HepG2 (cell line): ENCODE results near the gene ZNF174. TPM values are rescaled to one million over a fixed set of nuclear protein-coding genes. Genes with fewer than 3 reads are reported as not detected.
A peak's percentile ranks its signal among the peaks of the same experiment; 100 is the strongest.

Source experiments
- ATAC-seq: fragments of 200-7000 bp; cut with Tn5 transposase; 3 replicates; pipeline ENCODE4 v1.9.1; 2020; ENCODE audit warnings: mild to moderate bottlenecking, moderate library complexity
- BruUV-seq: library from RNA; stranded (reverse); fragments of 400-500 nt; replicated peaks from 2 replicates; lab custom pipeline; 2021; lab: Mats Ljungman, UMichigan
- CTCF ChIA-PET: fragments of 300-600 bp; formaldehyde crosslinking; extraction: SDS; loops from one replicate; lab custom pipeline; 2021; ENCODE audit warnings: low total read pairs, inconsistent platforms, low intra/inter-chr PET ratio; lab: Yijun Ruan, JAX
- POLR2A ChIA-PET: fragments of 350-600 bp; sonication (Branson Sonifier 250); formaldehyde crosslinking; loops from one replicate; lab custom pipeline; 2020; ENCODE audit warnings: antibody characterized with exemption, inconsistent platforms; lab: Yijun Ruan, JAX
- DNase-seq: peaks from one replicate; pipeline ENCODE4 v3.0.0-alpha.2; 2015; ENCODE audit warnings: low spot score
- FAIRE-seq: peaks from 3 replicates; lab custom pipeline; 2011; peaks lifted over from hg19 to GRCh38; lab: Jason Lieb, UNC
- H2AFZ ChIP-seq: one replicate; pipeline ENCODE4 v1.6.1; 2011; ENCODE audit warnings: low read length, inconsistent platforms
- H3K27ac ChIP-seq: fragments of 300-600 bp; 3 replicates; pipeline ENCODE4 v1.8.0; 2011; ENCODE audit warnings: mixed run types, mild to moderate bottlenecking, mixed read lengths, low read length, inconsistent platforms; ENCODE audit not compliant: insufficient read depth; ENCODE audit errors: extremely low read length
- H3K27me3 ChIP-seq, 2 experiments: fragments of 200-600 bp in 1 of 2; 2 replicates in 1 of 2; 3 replicates in 1 of 2; pipeline versions ENCODE4 v1.6.0 to v1.8.0; 2011; ENCODE audit warnings: low read length in 2 of 2, mild to moderate bottlenecking in 2 of 2, moderate library complexity in 2 of 2, inconsistent platforms in 1 of 2; ENCODE audit not compliant: insufficient read depth in 2 of 2, control insufficient read depth in 1 of 2
- H3K36me3 ChIP-seq, 2 experiments: fragments of 200-600 bp in 1 of 2; replicated peaks in 1 of 2; 2 replicates in 1 of 2; 3 replicates in 1 of 2; pipeline versions ENCODE4 v1.5.1 to v1.8.0; 2011; ENCODE audit warnings: low read length in 2 of 2, inconsistent platforms in 1 of 2; ENCODE audit not compliant: insufficient read depth in 2 of 2, control insufficient read depth in 1 of 2
- H3K4me1 ChIP-seq: 2 replicates; pipeline ENCODE4 v1.5.1; 2012; ENCODE audit warnings: low read length, inconsistent platforms; ENCODE audit not compliant: insufficient read depth
- H3K4me2 ChIP-seq: 2 replicates; pipeline ENCODE4 v1.6.0; 2011; ENCODE audit warnings: low read depth, low read length, inconsistent platforms
- H3K4me3 ChIP-seq, 3 experiments: fragments of 200-600 bp in 1 of 3; sonication (generic), shearing (Covaris generic) in 1 of 3; replicated peaks in 1 of 3; 2 replicates each; pipeline ENCODE4 v1.5.1; 2011 to 2016; ENCODE audit warnings: low read length in 3 of 3, inconsistent platforms in 2 of 3, low read depth in 2 of 3, mild to moderate bottlenecking in 2 of 3, control low read depth in 1 of 3, mixed read lengths in 1 of 3; ENCODE audit not compliant: insufficient read depth in 1 of 3
- H3K79me2 ChIP-seq: one replicate; pipeline ENCODE4 v1.6.1; 2011; ENCODE audit warnings: low read length, inconsistent platforms; ENCODE audit not compliant: insufficient read depth
- H3K9ac ChIP-seq: 2 replicates; pipeline ENCODE4 v1.6.0; 2011; ENCODE audit warnings: mild to moderate bottlenecking, low read depth, low read length, inconsistent platforms; ENCODE audit not compliant: insufficient read depth
- H3K9me3 ChIP-seq: 2 replicates; pipeline ENCODE4 v1.5.1; 2012; ENCODE audit warnings: mild to moderate bottlenecking, low read length
- H4K20me1 ChIP-seq: 2 replicates; pipeline ENCODE4 v1.6.0; 2011; ENCODE audit warnings: inconsistent platforms, mild to moderate bottlenecking, low read length, moderate library complexity; ENCODE audit not compliant: insufficient read depth
- SOX13 ChIP-seq, 3 experiments: fragments of 450-650 bp in 1 of 3; sonication (generic) in 1 of 3; formaldehyde crosslinking in 1 of 3; IDR thresholded peaks in 2 of 3; conservative IDR thresholded peaks in 1 of 3; 2 replicates each; pipeline versions ENCODE4 v1.5.0 to v1.6.1; 2016 to 2020; ENCODE audit warnings: antibody characterized with exemption in 1 of 3, mild to moderate bottlenecking in 1 of 3, missing compliant biosample characterization in 1 of 3, missing genetic modification reagents in 1 of 3, moderate library complexity in 1 of 3
- SOX6 ChIP-seq, 2 experiments: fragments of 450-650 bp in 1 of 2; sonication (generic) in 1 of 2; formaldehyde crosslinking in 1 of 2; IDR thresholded peaks; 2 replicates each; pipeline versions ENCODE4 v1.4.0 to v1.6.1; 2017 to 2020; ENCODE audit warnings: antibody characterized with exemption in 1 of 2, mild to moderate bottlenecking in 1 of 2, missing genetic modification reagents in 1 of 2
- ZIK1 ChIP-seq: sonication (generic); formaldehyde crosslinking; IDR thresholded peaks from 2 replicates; pipeline ENCODE4 v1.5.0; 2020; ENCODE audit warnings: mild to moderate bottlenecking, low read depth, missing genetic modification reagents, borderline replicate concordance
- WGBS: methylation state at CpG from one replicate; pipeline ENCODE4 v1.1.6; 2017; ENCODE audit warnings: low lambda C conversion rate; 5-methylcytosine and 5-hydroxymethylcytosine counted together
- in situ Hi-C: cut with HindIII; loops from 2 replicates; pipeline ENCODE4 v1.10.0; 2017; ENCODE audit warnings: low pct_unique_long_range_greater_than_20kb; ENCODE audit not compliant: extremely low pct_ligation_motif_present
- intact Hi-C: fragments of 100-400 bp; cut with micrococcal nuclease; formaldehyde crosslinking; loops from one replicate; pipeline ENCODE4 v1.10.0; 2022; ENCODE audit not compliant: unreplicated experiment
- polyA plus RNA-seq, 8 experiments: library from polyadenylated mRNA; depleted of rRNA in 3 of 8; stranded (reverse) in 7 of 8; unstranded in 1 of 8; fragments of >200 nt; fragmentation: Illumina TruSeq in 4 of 8; extraction: Trizol in 4 of 8; gene quantifications; 2 replicates each; pipeline versions ENCODE4 v1.2.1 to v1.2.3, GENCODE V29; 2011 to 2016; ENCODE audit warnings: low read depth in 4 of 8, missing spikeins in 1 of 8, mixed read lengths in 1 of 8; ENCODE audit not compliant: insufficient read depth in 1 of 8
- total RNA-seq, 5 experiments: library from RNA; depleted of rRNA; stranded (reverse); fragments of >200 nt; fragmentation: Illumina TruSeq; extraction: Trizol; gene quantifications; 2 replicates each; pipeline ENCODE4 v1.2.3, GENCODE V29; 2016; ENCODE audit warnings: low read depth in 1 of 5
- TF ChIP-seq, protein P1 (sequence below): sonication (generic); formaldehyde crosslinking; IDR thresholded peaks from 2 replicates; pipeline ENCODE4 v1.4.0; 2020; ENCODE audit warnings: mild to moderate bottlenecking, missing genetic modification reagents
- TF ChIP-seq, protein P2 (sequence below): IDR thresholded peaks from 2 replicates; pipeline ENCODE4 v1.6.1; 2016; ENCODE audit warnings: low read depth
- TF ChIP-seq, protein P3 (sequence below): sonication (generic); formaldehyde crosslinking; IDR thresholded peaks from 2 replicates; pipeline ENCODE4 v1.4.0; 2020; ENCODE audit warnings: low read depth, missing genetic modification reagents

Gene ZNF174
- total and polyA plus RNA-seq, 2 of the 13 experiments (the other 11 are each of a cell fraction or from before 2014, with no cell fraction given) = 8.3 to 10.6 TPM

DNA sequence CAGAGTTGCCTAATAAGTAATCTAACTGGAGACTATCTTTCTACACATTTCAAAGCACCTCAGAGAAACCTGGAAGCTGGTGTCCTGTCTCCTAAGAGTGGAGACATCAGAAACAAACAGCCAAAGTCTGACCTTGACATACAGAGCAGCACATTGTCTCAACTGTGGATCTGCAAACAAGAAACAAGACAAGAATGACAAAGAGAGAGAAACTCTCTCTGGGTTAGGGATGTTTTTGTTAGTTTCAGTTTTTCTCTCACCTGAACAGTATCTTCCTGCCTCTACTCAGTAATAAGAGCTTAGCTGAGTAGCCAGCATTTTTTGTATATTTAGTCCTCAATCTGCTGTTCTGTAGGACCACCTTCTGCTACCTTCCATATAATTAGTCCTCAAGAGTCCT, 33.4 kb downstream of the ZNF174 start:
- Histone ChIP-seq H3K79me2 (peaks cover 7% of the 10 kb centered on the region), H3K27me3 (no peaks in the 10 kb centered on the region), H3K27ac (no peak overlapping the region), H3K9ac (no peak overlapping the region), H3K4me1 (peaks cover 26% of the 10 kb centered on the region), H3K4me3 (no peak overlapping the region), H3K9me3 (no peaks in the 10 kb centered on the region), H2AFZ (no peak overlapping the region), H4K20me1 (no peaks in the 10 kb centered on the region), H3K36me3 (peaks cover 0 to 1% of the 10 kb centered on the region in 2 experiments; a peak in 2 of 5 replicates), H3K4me2 (no peak overlapping the region)
- FAIRE-seq (peak; percentile 75), ATAC-seq (no peak), DNase-seq (no peak)
- BruUV-seq = no TSS peak
- ChIA-PET POLR2A (interaction anchor here (2.0 kb wide), 1 partner anchor 9 kb away, joined by 5 read pairs; the partner anchor contains the start of genes NAA60 and ZNF597), CTCF (no interaction called here)
- intact Hi-C loops = no loop called here
- TF ChIP-seq, protein P1, sequence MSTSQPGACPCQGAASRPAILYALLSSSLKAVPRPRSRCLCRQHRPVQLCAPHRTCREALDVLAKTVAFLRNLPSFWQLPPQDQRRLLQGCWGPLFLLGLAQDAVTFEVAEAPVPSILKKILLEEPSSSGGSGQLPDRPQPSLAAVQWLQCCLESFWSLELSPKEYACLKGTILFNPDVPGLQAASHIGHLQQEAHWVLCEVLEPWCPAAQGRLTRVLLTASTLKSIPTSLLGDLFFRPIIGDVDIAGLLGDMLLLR (CRISPR knock-in tag) = no peak
- TF ChIP-seq SOX13 (IDR thresholded peaks at IDR 0.05) = no peak
- TF ChIP-seq SOX13 (CRISPR knock-in tag; conservative IDR thresholded peaks at IDR 0.05 in 1 of 2, IDR thresholded peaks at IDR 0.05 in 1 of 2) = peak in 1 of 2 experiments; percentile 62; a peak in 2 of 4 replicates
- TF ChIP-seq, protein P2, sequence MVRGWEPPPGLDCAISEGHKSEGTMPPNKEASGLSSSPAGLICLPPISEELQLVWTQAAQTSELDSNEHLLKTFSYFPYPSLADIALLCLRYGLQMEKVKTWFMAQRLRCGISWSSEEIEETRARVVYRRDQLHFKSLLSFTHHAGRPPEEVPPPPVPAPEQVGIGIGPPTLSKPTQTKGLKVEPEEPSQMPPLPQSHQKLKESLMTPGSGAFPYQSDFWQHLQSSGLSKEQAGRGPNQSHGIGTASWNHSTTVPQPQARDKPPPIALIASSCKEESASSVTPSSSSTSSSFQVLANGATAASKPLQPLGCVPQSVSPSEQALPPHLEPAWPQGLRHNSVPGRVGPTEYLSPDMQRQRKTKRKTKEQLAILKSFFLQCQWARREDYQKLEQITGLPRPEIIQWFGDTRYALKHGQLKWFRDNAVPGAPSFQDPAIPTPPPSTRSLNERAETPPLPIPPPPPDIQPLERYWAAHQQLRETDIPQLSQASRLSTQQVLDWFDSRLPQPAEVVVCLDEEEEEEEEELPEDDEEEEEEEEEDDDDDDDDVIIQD (CRISPR knock-in tag) = no peak
- TF ChIP-seq SOX6 (IDR thresholded peaks at IDR 0.05) = no peak
- 0 out of 2 replicates have a peak, but pooled peaks have one; percentile 17 for TF ChIP-seq SOX6 (CRISPR knock-in tag; IDR thresholded peaks at IDR 0.05)
- in situ Hi-C loops = no loop called here

DNA sequence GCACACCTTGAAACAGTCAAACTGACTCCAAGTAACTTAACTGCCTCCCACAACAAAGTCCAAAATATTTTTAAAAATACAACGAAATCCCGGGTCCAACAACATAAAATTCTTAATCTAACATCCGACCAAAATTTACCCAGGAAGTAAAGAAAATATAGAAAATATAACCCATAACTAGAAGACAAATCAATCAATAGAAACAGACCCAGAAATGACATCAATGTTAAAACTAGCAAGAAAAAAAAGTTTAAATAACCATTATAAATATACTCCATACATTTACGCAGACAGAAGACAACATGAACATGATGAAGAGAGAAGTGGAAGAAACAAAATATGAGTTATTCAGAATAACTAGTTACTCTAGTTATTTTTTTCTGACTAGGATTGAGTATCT, 38.6 kb downstream of the ZNF174 start:
- H4K20me1 ChIP-seq = no peaks in the 10 kb centered on the region
- no peak for TF ChIP-seq ZIK1 (CRISPR knock-in tag)
- TF ChIP-seq, protein P3, sequence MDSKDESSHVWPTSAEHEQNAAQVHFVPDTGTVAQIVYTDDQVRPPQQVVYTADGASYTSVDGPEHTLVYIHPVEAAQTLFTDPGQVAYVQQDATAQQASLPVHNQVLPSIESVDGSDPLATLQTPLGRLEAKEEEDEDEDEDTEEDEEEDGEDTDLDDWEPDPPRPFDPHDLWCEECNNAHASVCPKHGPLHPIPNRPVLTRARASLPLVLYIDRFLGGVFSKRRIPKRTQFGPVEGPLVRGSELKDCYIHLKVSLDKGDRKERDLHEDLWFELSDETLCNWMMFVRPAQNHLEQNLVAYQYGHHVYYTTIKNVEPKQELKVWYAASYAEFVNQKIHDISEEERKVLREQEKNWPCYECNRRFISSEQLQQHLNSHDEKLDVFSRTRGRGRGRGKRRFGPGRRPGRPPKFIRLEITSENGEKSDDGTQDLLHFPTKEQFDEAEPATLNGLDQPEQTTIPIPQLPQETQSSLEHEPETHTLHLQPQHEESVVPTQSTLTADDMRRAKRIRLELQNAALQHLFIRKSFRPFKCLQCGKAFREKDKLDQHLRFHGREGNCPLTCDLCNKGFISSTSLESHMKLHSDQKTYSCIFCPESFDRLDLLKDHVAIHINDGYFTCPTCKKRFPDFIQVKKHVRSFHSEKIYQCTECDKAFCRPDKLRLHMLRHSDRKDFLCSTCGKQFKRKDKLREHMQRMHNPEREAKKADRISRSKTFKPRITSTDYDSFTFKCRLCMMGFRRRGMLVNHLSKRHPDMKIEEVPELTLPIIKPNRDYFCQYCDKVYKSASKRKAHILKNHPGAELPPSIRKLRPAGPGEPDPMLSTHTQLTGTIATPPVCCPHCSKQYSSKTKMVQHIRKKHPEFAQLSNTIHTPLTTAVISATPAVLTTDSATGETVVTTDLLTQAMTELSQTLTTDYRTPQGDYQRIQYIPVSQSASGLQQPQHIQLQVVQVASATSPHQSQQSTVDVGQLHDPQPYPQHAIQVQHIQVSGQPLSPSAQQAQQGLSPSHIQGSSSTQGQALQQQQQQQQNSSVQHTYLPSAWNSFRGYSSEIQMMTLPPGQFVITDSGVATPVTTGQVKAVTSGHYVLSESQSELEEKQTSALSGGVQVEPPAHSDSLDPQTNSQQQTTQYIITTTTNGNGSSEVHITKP = no peak
- TF ChIP-seq, all 625 proteins: peak for 0
- Histone ChIP-seq H3K4me3 (no peak overlapping the region), H3K4me2 (no peak overlapping the region), H3K27ac (no peak overlapping the region), H3K4me1 (peaks cover 51% of the 10 kb centered on the region), H3K9me3 (no peaks in the 10 kb centered on the region), H3K27me3 (no peaks in the 10 kb centered on the region; a peak in 1 of 5 replicates), H3K36me3 (peaks cover 0 to 1% of the 10 kb centered on the region in 2 experiments; a peak in 2 of 5 replicates), H3K79me2 (peaks cover 32% of the 10 kb centered on the region), H2AFZ (no peak overlapping the region), H3K9ac (no peak overlapping the region)
- POLR2A ChIA-PET = no interaction called here
- intact Hi-C loops = loop anchor here (5.0 kb wide), 1 partner anchor 37 kb away; the partner anchor contains the start of genes ZNF174 and ZSCAN32
- BruUV-seq = no TSS peak
- 61% methylated on average over 4 of the region's 4 CpGs for WGBS
- in situ Hi-C loops = no loop called here
- FAIRE-seq (no peak), ATAC-seq (no peak), DNase-seq (no peak)
- CTCF ChIA-PET = no interaction called here
